Naive B cell (primary cell): Measurements from ENCODE around the gene PSMA7. TPM values are rescaled to one million over a fixed set of nuclear protein-coding genes. Genes with fewer than 3 reads are reported as not detected.

ENCODE experiments used
- ATAC-seq, 2 donors: fragments of 150-1000 bp; cut with Tn5 transposase; 2 replicates each; pipeline ENCODE4 v1.10.0; 2021; ENCODE audit warnings: low read depth in 2 of 2, mild to moderate bottlenecking in 2 of 2, moderate library complexity in 2 of 2
- DNase-seq: peaks from one replicate; pipeline ENCODE4 v3.0.0; 2022
- H3K27ac Mint-ChIP-seq, 6 donors: one replicate each; pipeline ENCODE4 v1.8.0; 2020 to 2022; ENCODE audit warnings: mild to moderate bottlenecking in 6 of 6, mixed read lengths in 6 of 6, moderate library complexity in 5 of 6, inconsistent platforms in 2 of 6
- H3K27me3 Mint-ChIP-seq, 3 donors: one replicate each; pipeline ENCODE4 v1.8.0; 2021 to 2022; ENCODE audit warnings: mixed read lengths in 3 of 3, mild to moderate bottlenecking in 1 of 3
- H3K36me3 Mint-ChIP-seq, 2 donors: one replicate each; pipeline ENCODE4 v1.8.0; 2020 to 2022; ENCODE audit warnings: mixed read lengths in 2 of 2, inconsistent platforms in 1 of 2, mild to moderate bottlenecking in 1 of 2
- H3K4me1 Mint-ChIP-seq, 3 donors: one replicate each; pipeline ENCODE4 v1.8.0; 2020 to 2022; ENCODE audit warnings: mixed read lengths in 3 of 3, inconsistent platforms in 1 of 3, mild to moderate bottlenecking in 1 of 3, moderate library complexity in 1 of 3
- H3K4me3 Mint-ChIP-seq, 8 donors: one replicate each; pipeline ENCODE4 v1.8.0; 2020 to 2022; ENCODE audit warnings: mild to moderate bottlenecking in 8 of 8, mixed read lengths in 8 of 8, moderate library complexity in 8 of 8, inconsistent platforms in 2 of 8
- H3K9me3 Mint-ChIP-seq, 7 donors: one replicate each; pipeline ENCODE4 v1.8.0; 2020 to 2022; ENCODE audit warnings: mixed read lengths in 7 of 7, mild to moderate bottlenecking in 5 of 7, inconsistent platforms in 2 of 7, moderate library complexity in 1 of 7
- polyA plus RNA-seq, 6 donors: library from polyadenylated mRNA; unstranded; fragments of 300-500 nt; fragmentation: Illumina TruSeq; gene quantifications; one replicate each; pipeline ENCODE4 v1.2.3, GENCODE V29; 2021; ENCODE audit warnings: low read depth in 6 of 6

Gene PSMA7
- polyA plus RNA-seq, 6 donors from 2014 or later: 367 to 572 (median 436) TPM

DNA sequence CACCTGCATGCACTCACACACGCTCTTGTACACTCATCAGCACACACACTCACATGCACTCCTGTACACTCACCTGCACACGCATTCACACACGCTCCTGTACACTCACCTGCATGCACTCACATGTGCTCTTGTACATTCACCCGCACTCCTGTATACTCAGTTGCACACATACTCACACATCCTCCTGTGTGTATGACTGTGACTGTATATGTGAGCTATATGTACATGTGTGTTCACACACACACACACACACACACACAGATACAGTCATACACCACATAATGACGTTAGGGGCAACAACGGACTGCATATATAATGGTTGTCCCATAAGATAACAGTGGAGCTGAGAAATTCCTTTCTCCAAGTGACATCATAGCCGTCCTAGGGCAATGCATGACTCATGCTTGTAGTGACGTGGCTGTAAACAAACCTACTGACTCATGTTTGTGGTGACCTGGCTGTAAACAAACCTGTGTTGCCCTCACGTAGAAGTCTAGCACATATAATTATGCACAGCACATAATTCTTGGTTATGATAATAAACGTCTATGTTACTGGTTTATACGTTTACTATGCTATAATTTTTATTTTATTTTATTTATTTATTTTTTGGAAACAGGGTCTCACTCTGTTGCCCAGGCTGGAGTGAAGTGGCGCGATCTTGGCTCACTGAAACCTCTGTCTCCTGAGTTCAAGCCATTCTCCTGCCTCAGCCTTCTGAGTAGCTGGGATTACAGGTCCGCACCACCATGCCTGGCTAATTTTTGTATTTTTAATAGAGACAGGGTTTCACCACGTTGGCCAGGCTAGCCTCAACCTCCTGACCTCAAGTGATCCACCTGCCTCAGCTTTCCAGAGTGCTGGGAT lies 54.7 kb downstream of the PSMA7 start:
- ATAC-seq (no peak), DNase-seq (no peak)
- H3K36me3 Mint-ChIP-seq: peaks cover 0 to 9% of the 10 kb centered on the region in 2 donors
- no peaks in the 10 kb centered on the region for H3K4me1 Mint-ChIP-seq
- no peak overlapping the region for H3K4me3 Mint-ChIP-seq
- H3K27ac Mint-ChIP-seq: no peak overlapping the region
- peaks cover 0 to 10% (median 0%) of the 10 kb centered on the region in 7 donors for H3K9me3 Mint-ChIP-seq
- H3K27me3 Mint-ChIP-seq: peaks cover 10 to 26% (median 23%) of the 10 kb centered on the region in 3 donors

DNA sequence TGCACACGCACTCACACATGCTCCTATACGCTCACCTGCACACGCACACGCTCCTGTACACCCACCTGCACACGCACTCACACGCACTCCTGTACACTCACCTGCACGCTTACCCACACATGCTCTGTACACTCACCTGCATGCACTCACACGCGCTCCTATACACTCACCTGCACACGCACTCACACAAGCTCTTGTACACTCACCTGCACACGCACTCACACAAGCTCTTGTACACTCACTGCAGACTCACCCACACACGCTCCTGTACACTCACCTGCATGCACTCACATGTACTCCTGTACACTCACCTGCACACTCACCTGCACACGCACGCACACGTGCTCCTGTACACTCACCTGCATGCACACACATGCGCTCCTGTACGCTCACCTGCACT lies 55.6 kb downstream of the PSMA7 start:
- ATAC-seq (no peak), DNase-seq (no peak)
- peaks cover 0 to 10% (median 0%) of the 10 kb centered on the region in 7 donors for H3K9me3 Mint-ChIP-seq
- H3K27me3 Mint-ChIP-seq: peaks cover 10 to 29% (median 28%) of the 10 kb centered on the region in 3 donors
- H3K4me1 Mint-ChIP-seq: no peaks in the 10 kb centered on the region
- H3K4me3 Mint-ChIP-seq: no peak overlapping the region
- no peak overlapping the region for H3K27ac Mint-ChIP-seq
- H3K36me3 Mint-ChIP-seq: peaks cover 0 to 9% of the 10 kb centered on the region in 2 donors

GRCh38 chr20:62087227-62087626 lies 56.0 kb downstream of the PSMA7 start:
- H3K27ac Mint-ChIP-seq: no peak overlapping the region
- H3K36me3 Mint-ChIP-seq: peaks cover 0 to 7% of the 10 kb centered on the region in 2 donors
- H3K27me3 Mint-ChIP-seq: peaks cover 9 to 26% (median 25%) of the 10 kb centered on the region in 3 donors
- DNase-seq (no peak), ATAC-seq (no peak)
- H3K4me1 Mint-ChIP-seq: no peaks in the 10 kb centered on the region
- H3K9me3 Mint-ChIP-seq: peaks cover 0 to 10% (median 0%) of the 10 kb centered on the region in 7 donors
- no peak overlapping the region for H3K4me3 Mint-ChIP-seq

Other genes starting within 250 kb of the PSMA7 start
- 1 to 10 TPM; 1.3 to 4.2 (median 1.8) TPM for gene TAF4, start 77.5 kb downstream of the PSMA7 start, polyA plus RNA-seq
- gene LSM14B, start 20.9 kb downstream of the PSMA7 start, polyA plus RNA-seq: 1 to 10 TPM in 5 of 6 donors, not detected in 1; 1.1 to 3.4 (median 1.2) TPM
- gene SS18L1, start 375 bp upstream of the PSMA7 start, polyA plus RNA-seq: 1 to 10 TPM in 3 of 6 donors, under 1 TPM in 2, not detected in 1; 0.41 to 1.7 (median 1.2) TPM
- 10 to 100 TPM; 12.7 to 19.1 (median 16.3) TPM for gene MTG2, start 39.6 kb upstream of the PSMA7 start, polyA plus RNA-seq
- gene HRH3, start 76.9 kb upstream of the PSMA7 start, polyA plus RNA-seq: not detected
- 10 to 100 TPM; 15.8 to 29.5 (median 17.7) TPM for gene OSBPL2, start 95.1 kb upstream of the PSMA7 start, polyA plus RNA-seq
- 100 to 1,000 TPM in 2 of 6 donors, 10 to 100 TPM in 4; 75.6 to 111 (median 89.0) TPM for gene ADRM1, start 159.6 kb upstream of the PSMA7 start, polyA plus RNA-seq
- 10 to 100 TPM in 1 of 6 donors, 1 to 10 TPM in 4, under 1 TPM in 1; 0.50 to 11.9 (median 6.1) TPM for gene LAMA5, start 223.9 kb upstream of the PSMA7 start, polyA plus RNA-seq
- gene RPS21, start 243.7 kb upstream of the PSMA7 start, polyA plus RNA-seq: 1,000 to 10,000 TPM; 1,712 to 3,127 (median 2,557) TPM